CD14-positive monocyte (primary cell): ENCODE data around the gene FAM163B. TPM values are rescaled to one million over a fixed set of nuclear protein-coding genes. Genes with fewer than 3 reads are reported as not detected.

Source experiments
- DNase-seq, 3 donors: peaks; one replicate each; pipeline ENCODE4 v3.0.0-alpha.2; 2011 to 2022
- H2AFZ ChIP-seq: 2 replicates; pipeline ENCODE4 v1.6.0; 2012; ENCODE audit warnings: mild to moderate bottlenecking, low read depth, low read length, inconsistent platforms; ENCODE audit not compliant: insufficient read depth, poor library complexity, severe bottlenecking
- H3K27ac ChIP-seq, 2 donors: 1 replicate in 1 of 2; 2 replicates in 1 of 2; pipeline ENCODE4 v1.5.1; 2012 to 2013; ENCODE audit warnings: low read length in 2 of 2, control low read depth in 1 of 2, inconsistent platforms in 1 of 2, low read depth in 1 of 2, mild to moderate bottlenecking in 1 of 2
- H3K27me3 ChIP-seq, 2 donors: one replicate each; pipeline versions ENCODE4 v1.6.0 to v1.6.1; 2011 to 2013; ENCODE audit warnings: low read length in 2 of 2; ENCODE audit not compliant: control insufficient read depth in 2 of 2, insufficient read depth in 2 of 2
- H3K36me3 ChIP-seq, 2 donors: replicated peaks in 1 of 2; 1 replicate in 1 of 2; 2 replicates in 1 of 2; pipeline versions ENCODE4 v1.5.1 to v1.6.1; 2012 to 2013; ENCODE audit warnings: low read length in 2 of 2, control low read depth in 1 of 2, inconsistent platforms in 1 of 2, mild to moderate bottlenecking in 1 of 2; ENCODE audit not compliant: insufficient read depth in 2 of 2, control insufficient read depth in 1 of 2
- H3K4me1 ChIP-seq, 2 donors: 1 replicate in 1 of 2; 2 replicates in 1 of 2; pipeline versions ENCODE4 v1.5.1 to v1.6.1; 2012 to 2013; ENCODE audit warnings: low read length in 2 of 2, control low read depth in 1 of 2, inconsistent platforms in 1 of 2, mild to moderate bottlenecking in 1 of 2, moderate library complexity in 1 of 2; ENCODE audit not compliant: insufficient read depth in 2 of 2, control insufficient read depth in 1 of 2
- H3K4me2 ChIP-seq: replicated peaks from 2 replicates; pipeline ENCODE3; 2012; ENCODE audit warnings: low read length, moderate library complexity, mild to moderate bottlenecking; ENCODE audit not compliant: poor library complexity, severe bottlenecking; ENCODE audit errors: extremely low read depth
- H3K4me3 ChIP-seq, 3 experiments: fragments of 200-600 bp in 1 of 3; sonication (generic) in 1 of 3; replicated peaks in 1 of 3; 1 replicate in 2 of 3; 2 replicates in 1 of 3; pipeline ENCODE4 v1.5.1; 2011 to 2013; ENCODE audit warnings: low read length in 3 of 3, mild to moderate bottlenecking in 3 of 3, control low read depth in 2 of 3, low read depth in 2 of 3, inconsistent platforms in 1 of 3, moderate library complexity in 1 of 3
- H3K79me2 ChIP-seq: 2 replicates; pipeline ENCODE4 v1.6.0; 2012; ENCODE audit warnings: mild to moderate bottlenecking, control low read depth, inconsistent platforms, low read length, moderate library complexity; ENCODE audit not compliant: insufficient read depth
- H3K9ac ChIP-seq: 2 replicates; pipeline ENCODE4 v1.6.0; 2017; ENCODE audit warnings: low read length, mild to moderate bottlenecking; ENCODE audit not compliant: insufficient read depth, poor library complexity, severe bottlenecking
- H3K9me3 ChIP-seq, 2 donors: replicated peaks in 1 of 2; 1 replicate in 1 of 2; 2 replicates in 1 of 2; pipeline versions ENCODE4 v1.5.1 to v1.6.1; 2012 to 2013; ENCODE audit warnings: low read length in 2 of 2, control low read depth in 1 of 2; ENCODE audit not compliant: control insufficient read depth in 1 of 2, insufficient read depth in 1 of 2
- H4K20me1 ChIP-seq: 2 replicates; pipeline ENCODE4 v1.6.0; 2012; ENCODE audit warnings: mild to moderate bottlenecking, low read length, control low read depth, moderate library complexity; ENCODE audit not compliant: insufficient read depth
- H3K27ac Mint-ChIP-seq, 7 donors: one replicate each; pipeline ENCODE4 v1.8.0; 2020; ENCODE audit warnings: mild to moderate bottlenecking in 7 of 7, mixed read lengths in 7 of 7, moderate library complexity in 6 of 7, inconsistent platforms in 2 of 7
- H3K27me3 Mint-ChIP-seq, 3 donors: one replicate each; pipeline ENCODE4 v1.8.0; 2021 to 2022; ENCODE audit warnings: low read depth in 3 of 3, mild to moderate bottlenecking in 3 of 3, mixed read lengths in 3 of 3, moderate library complexity in 3 of 3, inconsistent platforms in 1 of 3
- H3K36me3 Mint-ChIP-seq, 2 donors: one replicate each; pipeline ENCODE4 v1.8.0; 2020; ENCODE audit warnings: mixed read lengths in 2 of 2, inconsistent platforms in 1 of 2, mild to moderate bottlenecking in 1 of 2
- H3K4me1 Mint-ChIP-seq: one replicate; pipeline ENCODE4 v1.8.0; 2020; ENCODE audit warnings: mild to moderate bottlenecking, mixed read lengths
- H3K4me3 Mint-ChIP-seq, 2 donors: one replicate each; pipeline ENCODE4 v1.8.0; 2020; ENCODE audit warnings: mild to moderate bottlenecking in 2 of 2, mixed read lengths in 2 of 2, moderate library complexity in 1 of 2
- H3K9me3 Mint-ChIP-seq, 7 donors: one replicate each; pipeline ENCODE4 v1.8.0; 2020 to 2022; ENCODE audit warnings: mixed read lengths in 7 of 7, mild to moderate bottlenecking in 6 of 7, moderate library complexity in 6 of 7, inconsistent platforms in 2 of 7
- WGBS: methylation state at CpG from one replicate; pipeline ENCODE4 v1.1.5; 2013; ENCODE audit warnings: missing lambda C conversion rate; ENCODE audit not compliant: insufficient coverage; 5-methylcytosine and 5-hydroxymethylcytosine counted together
- intact Hi-C, 2 donors: fragments of 100-400 bp; cut with micrococcal nuclease; formaldehyde crosslinking; loops; one replicate each; pipeline versions ENCODE4 v1.15.0 to v1.15.1; 2023
- polyA plus RNA-seq, 3 donors: library from polyadenylated mRNA; depleted of rRNA in 1 of 3; unstranded in 2 of 3; stranded (reverse) in 1 of 3; fragments of 300-500 nt in 2 of 3; fragments of >200 nt in 1 of 3; fragmentation: Illumina TruSeq in 2 of 3; gene quantifications; 1 replicate in 2 of 3; 2 replicates in 1 of 3; pipeline ENCODE4 v1.2.3, GENCODE V29; 2012 to 2021
- TF ChIP-seq, protein P1 (sequence below): fragments of 200-600 bp; IDR thresholded peaks from one replicate; pipeline ENCODE4 v1.8.0; 2022; ENCODE audit warnings: antibody characterized with exemption, mild to moderate bottlenecking

FAM163B gene
- polyA plus RNA-seq, 3 donors, result not detected

DNA sequence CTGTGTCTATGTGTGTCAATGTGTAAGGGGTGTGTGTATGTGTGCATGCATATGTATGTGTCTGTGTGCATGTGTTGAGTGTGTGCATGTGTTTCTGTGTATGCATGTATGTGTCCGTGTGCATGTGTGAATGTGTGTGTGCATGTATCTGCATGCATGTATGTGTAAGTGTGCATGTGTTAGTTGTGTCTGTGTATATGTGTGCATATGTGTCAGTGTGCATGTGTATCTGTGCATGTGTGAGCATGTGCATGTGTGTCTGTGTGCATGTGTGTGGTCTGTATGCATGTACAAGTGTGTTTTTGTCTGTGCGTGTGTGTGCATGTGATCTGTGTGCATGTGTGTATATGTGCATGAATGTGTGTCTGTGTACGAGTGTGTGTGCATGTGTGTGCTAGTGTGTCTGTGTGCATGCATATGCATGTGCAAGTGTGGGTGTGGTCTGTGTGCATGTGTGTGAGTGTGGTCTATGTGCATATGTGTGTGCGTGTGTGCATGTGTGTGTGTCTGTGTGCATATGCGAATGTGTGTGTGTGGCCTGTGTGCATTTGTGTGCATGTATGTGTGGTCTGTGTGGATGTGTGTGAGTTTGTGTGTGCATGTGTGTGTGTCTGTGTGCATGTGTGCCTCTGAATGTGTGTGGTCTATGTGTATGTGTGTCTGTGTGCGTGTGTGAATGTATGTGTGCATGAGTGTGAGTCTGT lies 9.6 kb downstream of the FAM163B start:
- Histone ChIP-seq H3K27me3 (no peaks in the 10 kb centered on the region), H4K20me1 (no peaks in the 10 kb centered on the region), H3K9me3 (peaks cover 33% of the 10 kb centered on the region in 2 donors), H3K36me3 (no peaks in the 10 kb centered on the region), H3K4me1 (no peaks in the 10 kb centered on the region), H3K27ac (no peak overlapping the region), H2AFZ (no peak overlapping the region), H3K4me3 (no peak overlapping the region), H3K79me2 (no peaks in the 10 kb centered on the region), H3K9ac (no peak overlapping the region), H3K4me2 (no peak overlapping the region)
- no peak overlapping the region for H3K27ac Mint-ChIP-seq
- peaks cover 24 to 33% (median 28%) of the 10 kb centered on the region in 7 donors for H3K9me3 Mint-ChIP-seq
- H3K36me3 Mint-ChIP-seq, result no peaks in the 10 kb centered on the region
- no peak for DNase-seq
- H3K4me1 Mint-ChIP-seq, result no peaks in the 10 kb centered on the region
- no peak overlapping the region for H3K4me3 Mint-ChIP-seq
- peaks cover 2 to 5% (median 4%) of the 10 kb centered on the region in 3 donors for H3K27me3 Mint-ChIP-seq
- TF ChIP-seq, protein P1, sequence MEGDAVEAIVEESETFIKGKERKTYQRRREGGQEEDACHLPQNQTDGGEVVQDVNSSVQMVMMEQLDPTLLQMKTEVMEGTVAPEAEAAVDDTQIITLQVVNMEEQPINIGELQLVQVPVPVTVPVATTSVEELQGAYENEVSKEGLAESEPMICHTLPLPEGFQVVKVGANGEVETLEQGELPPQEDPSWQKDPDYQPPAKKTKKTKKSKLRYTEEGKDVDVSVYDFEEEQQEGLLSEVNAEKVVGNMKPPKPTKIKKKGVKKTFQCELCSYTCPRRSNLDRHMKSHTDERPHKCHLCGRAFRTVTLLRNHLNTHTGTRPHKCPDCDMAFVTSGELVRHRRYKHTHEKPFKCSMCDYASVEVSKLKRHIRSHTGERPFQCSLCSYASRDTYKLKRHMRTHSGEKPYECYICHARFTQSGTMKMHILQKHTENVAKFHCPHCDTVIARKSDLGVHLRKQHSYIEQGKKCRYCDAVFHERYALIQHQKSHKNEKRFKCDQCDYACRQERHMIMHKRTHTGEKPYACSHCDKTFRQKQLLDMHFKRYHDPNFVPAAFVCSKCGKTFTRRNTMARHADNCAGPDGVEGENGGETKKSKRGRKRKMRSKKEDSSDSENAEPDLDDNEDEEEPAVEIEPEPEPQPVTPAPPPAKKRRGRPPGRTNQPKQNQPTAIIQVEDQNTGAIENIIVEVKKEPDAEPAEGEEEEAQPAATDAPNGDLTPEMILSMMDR, result no peak
- 91% methylated on average over 6 of the region's 6 CpGs for WGBS
- intact Hi-C loops, result no loop called here

DNA sequence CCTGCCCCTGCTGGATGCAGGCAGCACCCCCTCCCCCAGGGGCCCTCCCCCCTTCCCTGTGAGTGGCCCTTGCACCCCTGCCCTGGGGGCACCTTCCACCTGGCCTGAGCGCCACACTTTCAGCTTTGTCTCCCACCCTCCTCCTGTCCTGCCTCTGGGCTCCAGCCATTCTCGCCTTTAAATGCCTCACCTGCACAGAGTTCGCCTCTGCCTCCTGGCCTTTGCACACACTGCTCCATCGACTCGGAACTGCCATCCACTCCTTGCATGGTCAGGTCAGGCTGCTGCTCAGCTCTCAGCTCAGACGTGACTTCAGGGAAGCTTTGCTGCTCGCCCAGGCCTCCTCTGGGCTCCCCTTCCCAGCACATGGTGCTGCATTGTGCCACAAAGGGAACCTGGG lies 10.2 kb downstream of the FAM163B start:
- no peak for DNase-seq
- H3K9ac ChIP-seq, result no peak overlapping the region
- H3K9me3 Mint-ChIP-seq, result peaks cover 24 to 33% (median 28%) of the 10 kb centered on the region in 7 donors
- H3K9me3 ChIP-seq, result peaks cover 33% of the 10 kb centered on the region in 2 donors
- no peak overlapping the region for H3K4me3 Mint-ChIP-seq
- H3K4me3 ChIP-seq, result no peak overlapping the region
- TF ChIP-seq, protein P1, result no peak
- H2AFZ ChIP-seq, result no peak overlapping the region
- no peaks in the 10 kb centered on the region for H3K4me1 Mint-ChIP-seq
- WGBS, result 88% methylated on average over 7 of the region's 7 CpGs
- H3K36me3 ChIP-seq, result no peaks in the 10 kb centered on the region
- H3K36me3 Mint-ChIP-seq, result no peaks in the 10 kb centered on the region
- H3K27me3 Mint-ChIP-seq, result peaks cover 0 to 5% (median 2%) of the 10 kb centered on the region in 3 donors
- H3K27ac ChIP-seq, result no peak overlapping the region
- H4K20me1 ChIP-seq, result no peaks in the 10 kb centered on the region
- H3K4me2 ChIP-seq, result no peak overlapping the region
- intact Hi-C loops, result no loop called here
- H3K4me1 ChIP-seq, result no peaks in the 10 kb centered on the region
- H3K27ac Mint-ChIP-seq, result no peak overlapping the region
- no peaks in the 10 kb centered on the region for H3K27me3 ChIP-seq
- H3K79me2 ChIP-seq, result no peaks in the 10 kb centered on the region
